ENCODE results near the gene SLC4A1AP.

DNA sequence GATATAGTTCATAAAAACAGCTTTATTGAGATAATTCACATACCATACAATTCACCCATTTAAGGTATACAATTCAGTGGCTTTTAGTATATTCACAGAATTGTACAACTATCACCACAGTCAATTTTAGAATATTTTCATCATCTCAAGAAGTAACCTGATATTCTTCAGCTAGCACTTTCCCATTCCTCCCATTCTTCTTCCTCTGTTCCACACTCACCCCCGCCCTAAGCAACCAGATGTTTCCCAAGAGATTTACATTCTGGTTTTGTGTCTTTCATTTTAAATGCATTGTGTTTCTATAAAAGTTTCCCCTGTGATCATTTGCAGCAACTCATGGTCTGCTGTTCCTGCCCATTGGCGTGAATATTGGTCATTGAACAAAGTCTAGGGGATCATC lies 29.4 kb upstream of the SLC4A1AP start:
- TF ChIP-seq TAF1 (IDR thresholded peaks at IDR 0.05; ENCODE audit: borderline replicate concordance, low read depth, low read length) (no peak), POLR2A (IDR thresholded peaks at IDR 0.05; ENCODE audit: low read depth, low read length) (no peak), POLR2AphosphoS5 (IDR thresholded peaks at IDR 0.05; ENCODE audit: low read depth, low read length) (no peak)

Data from GM12892 (cell line).